HepG2 (cell line): ENCODE data around the gene VPS11. TPM values are rescaled to one million over a fixed set of nuclear protein-coding genes. Genes with fewer than 3 reads are reported as not detected.

Source experiments
- ARID3A ChIP-seq: IDR thresholded peaks from 2 replicates; pipeline ENCODE4 v1.6.1; 2012; ENCODE audit warnings: low read depth, low read length, improper control_type of control experiment
- ATF7-NPFF ChIP-seq: sonication (generic); formaldehyde crosslinking; IDR thresholded peaks from 2 replicates; pipeline ENCODE4 v1.8.1; 2023; ENCODE audit warnings: mild to moderate bottlenecking, low read depth, missing genetic modification reagents, moderate library complexity
- CENPT ChIP-seq: sonication (generic); formaldehyde crosslinking; IDR thresholded peaks from 2 replicates; pipeline ENCODE4 v1.8.0; 2022; ENCODE audit warnings: low read depth, mild to moderate bottlenecking, moderate library complexity, missing genetic modification reagents
- CENPX ChIP-seq: sonication (generic); formaldehyde crosslinking; IDR thresholded peaks from 2 replicates; pipeline ENCODE4 v1.9.0; 2021; ENCODE audit warnings: mild to moderate bottlenecking, missing genetic modification reagents, moderate library complexity
- FOXA3 ChIP-seq: IDR thresholded peaks from 2 replicates; pipeline ENCODE4 v1.6.1; 2016; ENCODE audit warnings: missing genetic modification reagents, missing compliant biosample characterization
- GABPB1 ChIP-seq: IDR thresholded peaks from 2 replicates; pipeline ENCODE4 v1.6.1; 2016; ENCODE audit warnings: mild to moderate bottlenecking, missing genetic modification reagents, moderate library complexity, missing compliant biosample characterization
- IKZF4 ChIP-seq: sonication (generic); formaldehyde crosslinking; IDR thresholded peaks from 2 replicates; pipeline ENCODE4 v1.5.1; 2020; ENCODE audit warnings: borderline replicate concordance, mild to moderate bottlenecking, low read depth, missing genetic modification reagents; ENCODE audit errors: not compliant biosample characterization
- NFYC ChIP-seq: IDR thresholded peaks from 2 replicates; pipeline ENCODE4 v1.6.1; 2016; ENCODE audit warnings: missing genetic modification reagents, missing compliant biosample characterization
- POLR2A ChIP-seq, 2 experiments: IDR thresholded peaks; 2 replicates each; pipeline ENCODE4 v1.6.1; 2011; ENCODE audit warnings: low read depth in 2 of 2, low read length in 2 of 2, mild to moderate bottlenecking in 1 of 2, moderate library complexity in 1 of 2; ENCODE audit not compliant: insufficient read depth in 1 of 2
- PPARG ChIP-seq: conservative IDR thresholded peaks from 2 replicates; pipeline ENCODE4 v1.6.1; 2016; ENCODE audit warnings: missing biosample characterization, missing genetic modification reagents
- RXRA ChIP-seq: sonication (generic); formaldehyde crosslinking; IDR thresholded peaks from 2 replicates; pipeline ENCODE4 v1.5.1; 2020; ENCODE audit warnings: missing genetic modification reagents
- THAP8 ChIP-seq: sonication (generic); formaldehyde crosslinking; IDR thresholded peaks from 2 replicates; pipeline ENCODE4 v1.5.1; 2020; ENCODE audit warnings: missing genetic modification reagents, mild to moderate bottlenecking, borderline replicate concordance
- TRIM24 ChIP-seq: sonication (generic); formaldehyde crosslinking; IDR thresholded peaks from 2 replicates; pipeline ENCODE4 v1.8.0; 2022; ENCODE audit warnings: mild to moderate bottlenecking, missing genetic modification reagents
- ZNF780A ChIP-seq: sonication (generic); formaldehyde crosslinking; IDR thresholded peaks from 2 replicates; pipeline ENCODE4 v1.8.0; 2022; ENCODE audit warnings: mild to moderate bottlenecking, missing genetic modification reagents, moderate library complexity
- polyA plus RNA-seq, 8 experiments: library from polyadenylated mRNA; depleted of rRNA in 3 of 8; stranded (reverse) in 7 of 8; unstranded in 1 of 8; fragments of >200 nt; fragmentation: Illumina TruSeq in 4 of 8; extraction: Trizol in 4 of 8; gene quantifications; 2 replicates each; pipeline versions ENCODE4 v1.2.1 to v1.2.3, GENCODE V29; 2011 to 2016; ENCODE audit warnings: low read depth in 4 of 8, missing spikeins in 1 of 8, mixed read lengths in 1 of 8; ENCODE audit not compliant: insufficient read depth in 1 of 8
- total RNA-seq, 5 experiments: library from RNA; depleted of rRNA; stranded (reverse); fragments of >200 nt; fragmentation: Illumina TruSeq; extraction: Trizol; gene quantifications; 2 replicates each; pipeline ENCODE4 v1.2.3, GENCODE V29; 2016; ENCODE audit warnings: low read depth in 1 of 5
- TF ChIP-seq, protein P1 (sequence below): sonication (generic); formaldehyde crosslinking; IDR thresholded peaks from 2 replicates; pipeline ENCODE4 v1.8.1; 2022; ENCODE audit warnings: mild to moderate bottlenecking, missing genetic modification reagents
- TF ChIP-seq, protein P2 (sequence below): sonication (generic); formaldehyde crosslinking; IDR thresholded peaks from 2 replicates; pipeline ENCODE4 v1.4.0; 2020; ENCODE audit warnings: mild to moderate bottlenecking, missing genetic modification reagents
- TF ChIP-seq, protein P3 (sequence below): sonication (generic); formaldehyde crosslinking; IDR thresholded peaks from 2 replicates; pipeline ENCODE4 v1.4.0; 2020; ENCODE audit warnings: missing genetic modification reagents, mild to moderate bottlenecking, borderline replicate concordance
- TF ChIP-seq, protein P4 (sequence below): sonication (generic); formaldehyde crosslinking; IDR thresholded peaks from 2 replicates; pipeline ENCODE4 v1.4.0; 2020; ENCODE audit warnings: missing genetic modification reagents, borderline replicate concordance

The VPS11 gene
- total and polyA plus RNA-seq, 2 of the 13 experiments (the other 11 are each of a cell fraction or from before 2014, with no cell fraction given), result 13.7 to 21.6 TPM

DNA sequence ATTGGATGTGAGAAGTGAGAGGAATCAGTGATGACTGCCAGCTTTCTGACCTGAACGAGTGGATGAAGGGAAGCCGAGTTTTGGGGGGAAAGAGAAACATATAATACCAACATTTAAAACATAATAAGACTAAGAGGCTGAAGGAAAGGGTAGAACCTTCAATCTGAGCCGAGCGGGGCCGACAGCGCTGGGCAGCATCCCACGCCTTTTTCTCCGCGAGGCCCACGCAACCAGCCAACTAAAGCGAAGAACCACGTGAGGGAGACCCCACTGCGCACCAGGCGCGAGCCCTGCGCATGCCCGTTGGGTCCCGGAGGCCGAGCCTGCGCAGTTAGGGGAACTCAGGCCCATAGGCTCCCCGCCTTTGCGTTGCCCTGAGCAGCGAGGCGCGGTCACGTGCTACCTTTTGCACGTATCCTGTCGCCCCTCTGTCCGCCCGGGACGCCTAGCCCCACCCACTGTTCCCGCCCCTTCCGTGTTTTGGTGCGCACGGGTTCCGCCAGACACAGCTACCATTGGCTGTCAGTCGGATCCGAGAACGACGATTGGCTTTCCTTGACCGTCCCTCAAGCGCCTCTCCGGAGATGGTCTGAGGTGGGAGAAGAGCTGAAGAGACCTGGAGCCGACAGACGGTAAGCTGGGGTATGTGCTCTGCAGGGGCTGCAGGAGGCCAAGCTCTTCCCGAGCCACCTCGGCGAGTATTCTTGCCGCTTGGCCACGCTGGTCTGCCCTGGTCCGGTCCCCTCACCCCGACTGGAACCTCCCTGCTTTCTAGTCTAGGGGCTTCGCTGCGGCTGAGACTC lies 53.6 kb downstream of the VPS11 start, which contains the start of gene HINFP (continued):
- TF ChIP-seq, protein P1, sequence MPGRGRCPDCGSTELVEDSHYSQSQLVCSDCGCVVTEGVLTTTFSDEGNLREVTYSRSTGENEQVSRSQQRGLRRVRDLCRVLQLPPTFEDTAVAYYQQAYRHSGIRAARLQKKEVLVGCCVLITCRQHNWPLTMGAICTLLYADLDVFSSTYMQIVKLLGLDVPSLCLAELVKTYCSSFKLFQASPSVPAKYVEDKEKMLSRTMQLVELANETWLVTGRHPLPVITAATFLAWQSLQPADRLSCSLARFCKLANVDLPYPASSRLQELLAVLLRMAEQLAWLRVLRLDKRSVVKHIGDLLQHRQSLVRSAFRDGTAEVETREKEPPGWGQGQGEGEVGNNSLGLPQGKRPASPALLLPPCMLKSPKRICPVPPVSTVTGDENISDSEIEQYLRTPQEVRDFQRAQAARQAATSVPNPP (CRISPR knock-in tag), result 0 out of 2 replicates have a peak, but pooled peaks have one; percentile 48
- TF ChIP-seq ZNF780A (CRISPR knock-in tag) (no peak), FOXA3 (CRISPR knock-in tag) (no peak; the same call in 1 of the 2 replicates), ATF7-NPFF (CRISPR knock-in tag) (peak; percentile 82; the same call in 1 of the 2 replicates), NFYC (CRISPR knock-in tag) (peak; percentile 95), TRIM24 (CRISPR knock-in tag) (no peak), PPARG (CRISPR knock-in tag) (0 out of 2 replicates have a peak, but pooled peaks have one; percentile 37), CENPX (CRISPR knock-in tag) (no peak), POLR2A (IDR thresholded peaks at IDR 0.05; ENCODE audit: insufficient read depth in 1 of 2, low read depth in 2 of 2, low read length in 2 of 2) (peak; percentile 65 to 84), CENPT (CRISPR knock-in tag) (no peak), RXRA (CRISPR knock-in tag) (peak; percentile 55; the same call in 1 of the 2 replicates), IKZF4 (no peak), GABPB1 (CRISPR knock-in tag) (peak; percentile 94), ARID3A (no peak), THAP8 (CRISPR knock-in tag) (no peak)
- TF ChIP-seq, protein P2, sequence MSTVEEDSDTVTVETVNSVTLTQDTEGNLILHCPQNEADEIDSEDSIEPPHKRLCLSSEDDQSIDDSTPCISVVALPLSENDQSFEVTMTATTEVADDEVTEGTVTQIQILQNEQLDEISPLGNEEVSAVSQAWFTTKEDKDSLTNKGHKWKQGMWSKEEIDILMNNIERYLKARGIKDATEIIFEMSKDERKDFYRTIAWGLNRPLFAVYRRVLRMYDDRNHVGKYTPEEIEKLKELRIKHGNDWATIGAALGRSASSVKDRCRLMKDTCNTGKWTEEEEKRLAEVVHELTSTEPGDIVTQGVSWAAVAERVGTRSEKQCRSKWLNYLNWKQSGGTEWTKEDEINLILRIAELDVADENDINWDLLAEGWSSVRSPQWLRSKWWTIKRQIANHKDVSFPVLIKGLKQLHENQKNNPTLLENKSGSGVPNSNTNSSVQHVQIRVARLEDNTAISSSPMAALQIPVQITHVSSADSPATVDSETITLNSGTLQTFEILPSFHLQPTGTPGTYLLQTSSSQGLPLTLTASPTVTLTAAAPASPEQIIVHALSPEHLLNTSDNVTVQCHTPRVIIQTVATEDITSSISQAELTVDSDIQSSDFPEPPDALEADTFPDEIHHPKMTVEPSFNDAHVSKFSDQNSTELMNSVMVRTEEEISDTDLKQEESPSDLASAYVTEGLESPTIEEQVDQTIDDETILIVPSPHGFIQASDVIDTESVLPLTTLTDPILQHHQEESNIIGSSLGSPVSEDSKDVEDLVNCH, result 0 out of 2 replicates have a peak, but pooled peaks have one; percentile 40
- TF ChIP-seq, protein P3, sequence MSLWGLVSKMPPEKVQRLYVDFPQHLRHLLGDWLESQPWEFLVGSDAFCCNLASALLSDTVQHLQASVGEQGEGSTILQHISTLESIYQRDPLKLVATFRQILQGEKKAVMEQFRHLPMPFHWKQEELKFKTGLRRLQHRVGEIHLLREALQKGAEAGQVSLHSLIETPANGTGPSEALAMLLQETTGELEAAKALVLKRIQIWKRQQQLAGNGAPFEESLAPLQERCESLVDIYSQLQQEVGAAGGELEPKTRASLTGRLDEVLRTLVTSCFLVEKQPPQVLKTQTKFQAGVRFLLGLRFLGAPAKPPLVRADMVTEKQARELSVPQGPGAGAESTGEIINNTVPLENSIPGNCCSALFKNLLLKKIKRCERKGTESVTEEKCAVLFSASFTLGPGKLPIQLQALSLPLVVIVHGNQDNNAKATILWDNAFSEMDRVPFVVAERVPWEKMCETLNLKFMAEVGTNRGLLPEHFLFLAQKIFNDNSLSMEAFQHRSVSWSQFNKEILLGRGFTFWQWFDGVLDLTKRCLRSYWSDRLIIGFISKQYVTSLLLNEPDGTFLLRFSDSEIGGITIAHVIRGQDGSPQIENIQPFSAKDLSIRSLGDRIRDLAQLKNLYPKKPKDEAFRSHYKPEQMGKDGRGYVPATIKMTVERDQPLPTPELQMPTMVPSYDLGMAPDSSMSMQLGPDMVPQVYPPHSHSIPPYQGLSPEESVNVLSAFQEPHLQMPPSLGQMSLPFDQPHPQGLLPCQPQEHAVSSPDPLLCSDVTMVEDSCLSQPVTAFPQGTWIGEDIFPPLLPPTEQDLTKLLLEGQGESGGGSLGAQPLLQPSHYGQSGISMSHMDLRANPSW (CRISPR knock-in tag), result no peak
- TF ChIP-seq, protein P4, sequence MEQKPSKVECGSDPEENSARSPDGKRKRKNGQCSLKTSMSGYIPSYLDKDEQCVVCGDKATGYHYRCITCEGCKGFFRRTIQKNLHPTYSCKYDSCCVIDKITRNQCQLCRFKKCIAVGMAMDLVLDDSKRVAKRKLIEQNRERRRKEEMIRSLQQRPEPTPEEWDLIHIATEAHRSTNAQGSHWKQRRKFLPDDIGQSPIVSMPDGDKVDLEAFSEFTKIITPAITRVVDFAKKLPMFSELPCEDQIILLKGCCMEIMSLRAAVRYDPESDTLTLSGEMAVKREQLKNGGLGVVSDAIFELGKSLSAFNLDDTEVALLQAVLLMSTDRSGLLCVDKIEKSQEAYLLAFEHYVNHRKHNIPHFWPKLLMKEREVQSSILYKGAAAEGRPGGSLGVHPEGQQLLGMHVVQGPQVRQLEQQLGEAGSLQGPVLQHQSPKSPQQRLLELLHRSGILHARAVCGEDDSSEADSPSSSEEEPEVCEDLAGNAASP, result no peak; the same call in 1 of the 2 replicates
